ENCODE results near the gene PUM2. TPM values are rescaled to one million over a fixed set of nuclear protein-coding genes. Genes with fewer than 3 reads are reported as not detected.

The PUM2 gene
- total and polyA plus RNA-seq, 2 of the 13 experiments (the other 11 are each of a cell fraction or from before 2014, with no cell fraction given) = 69.6 to 69.8 TPM

- H4K20me1 ChIP-seq (ENCODE audit: insufficient read depth, low read length) = no peaks in the 10 kb centered on the region
- no peak for FAIRE-seq
- no peaks in the 10 kb centered on the region for H3K9me3 ChIP-seq (ENCODE audit: low read length)
- no peaks in the 10 kb centered on the region for H3K79me2 ChIP-seq (ENCODE audit: insufficient read depth, low read length)
- in situ Hi-C loops (cut with HindIII; ENCODE audit: extremely low pct_ligation_motif_present, low pct_unique_long_range_greater_than_20kb) = no loop called here
- peak; percentile 46 for ATAC-seq
- DNase-seq (ENCODE audit: low spot score) = no peak
- H3K27me3 ChIP-seq (ENCODE audit: control insufficient read depth in 1 of 2, insufficient read depth in 2 of 2, low read length in 2 of 2) = peaks cover 0 to 5% of the 10 kb centered on the region in 2 experiments; a peak in 4 of 5 replicates
- CTCF ChIA-PET (ENCODE audit: low intra/inter-chr PET ratio, low total read pairs) = interaction anchor here (0.7 kb wide), 1 partner anchor 95 kb away, joined by 3 read pairs; no protein-coding TSS in a partner anchor
- no peak overlapping the region for H3K9ac ChIP-seq (ENCODE audit: insufficient read depth, low read depth, low read length)
- no peaks in the 10 kb centered on the region for H3K36me3 ChIP-seq (replicated peaks in 1 of 2; ENCODE audit: control insufficient read depth in 1 of 2, insufficient read depth in 2 of 2, low read length in 2 of 2)
- intact Hi-C loops (cut with micrococcal nuclease; ENCODE audit: unreplicated experiment) = no loop called here
- no TSS peak for BruUV-seq (replicated peaks)
- H3K4me2 ChIP-seq (ENCODE audit: low read depth, low read length) = peak overlapping the region; percentile 62
- TF ChIP-seq ZNF788 (CRISPR knock-in tag; IDR thresholded peaks at IDR 0.05; ENCODE audit: borderline replicate concordance) (peak; percentile 30; the same call in 1 of the 2 replicates), NFKB2 (CRISPR knock-in tag; IDR thresholded peaks at IDR 0.05; ENCODE audit: borderline replicate concordance) (0 out of 2 replicates have a peak, but pooled peaks have one; percentile 35), GABPB1 (CRISPR knock-in tag; IDR thresholded peaks at IDR 0.05) (0 out of 2 replicates have a peak, but pooled peaks have one; percentile 3), EED (CRISPR knock-in tag; IDR thresholded peaks at IDR 0.05) (0 out of 2 replicates have a peak, but pooled peaks have one; percentile 54), ZSCAN20 (CRISPR knock-in tag; IDR thresholded peaks at IDR 0.05; ENCODE audit: borderline replicate concordance) (no peak), SMAD9 (CRISPR knock-in tag; IDR thresholded peaks at IDR 0.05) (no peak)
- TF ChIP-seq, protein P1, sequence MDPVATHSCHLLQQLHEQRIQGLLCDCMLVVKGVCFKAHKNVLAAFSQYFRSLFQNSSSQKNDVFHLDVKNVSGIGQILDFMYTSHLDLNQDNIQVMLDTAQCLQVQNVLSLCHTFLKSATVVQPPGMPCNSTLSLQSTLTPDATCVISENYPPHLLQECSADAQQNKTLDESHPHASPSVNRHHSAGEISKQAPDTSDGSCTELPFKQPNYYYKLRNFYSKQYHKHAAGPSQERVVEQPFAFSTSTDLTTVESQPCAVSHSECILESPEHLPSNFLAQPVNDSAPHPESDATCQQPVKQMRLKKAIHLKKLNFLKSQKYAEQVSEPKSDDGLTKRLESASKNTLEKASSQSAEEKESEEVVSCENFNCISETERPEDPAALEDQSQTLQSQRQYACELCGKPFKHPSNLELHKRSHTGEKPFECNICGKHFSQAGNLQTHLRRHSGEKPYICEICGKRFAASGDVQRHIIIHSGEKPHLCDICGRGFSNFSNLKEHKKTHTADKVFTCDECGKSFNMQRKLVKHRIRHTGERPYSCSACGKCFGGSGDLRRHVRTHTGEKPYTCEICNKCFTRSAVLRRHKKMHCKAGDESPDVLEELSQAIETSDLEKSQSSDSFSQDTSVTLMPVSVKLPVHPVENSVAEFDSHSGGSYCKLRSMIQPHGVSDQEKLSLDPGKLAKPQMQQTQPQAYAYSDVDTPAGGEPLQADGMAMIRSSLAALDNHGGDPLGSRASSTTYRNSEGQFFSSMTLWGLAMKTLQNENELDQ (CRISPR knock-in tag; IDR thresholded peaks at IDR 0.05; ENCODE audit: borderline replicate concordance) = no peak
- peaks cover 23% of the 10 kb centered on the region for H3K4me1 ChIP-seq (ENCODE audit: insufficient read depth, low read length)
- no peak overlapping the region for H2AFZ ChIP-seq (ENCODE audit: low read length)
- no peak overlapping the region for H3K27ac ChIP-seq (ENCODE audit: extremely low read length, insufficient read depth, low read length)
- POLR2A ChIA-PET = interaction anchor here (1.2 to 1.7 kb wide), 2 partner anchors 8 to 51 kb away, joined by 4 to 7 read pairs; no protein-coding TSS in a partner anchor
- peak overlapping the region in 1 of 3 experiments; percentile 57; a peak in 1 of 6 replicates for H3K4me3 ChIP-seq (replicated peaks in 1 of 3; ENCODE audit: insufficient read depth in 1 of 3, low read depth in 2 of 3, low read length in 3 of 3)
- WGBS (ENCODE audit: low lambda C conversion rate) = 53% methylated on average over 6 of the region's 6 CpGs
Observed at GRCh38 chr2:20231159-20231558, 119.5 kb downstream of the PUM2 start.
